ENCODE measurements around the gene NBAS. TPM values are rescaled to one million over a fixed set of nuclear protein-coding genes. Genes with fewer than 3 reads are reported as not detected.

Gene NBAS
- polyA plus RNA-seq, 1 of the 3 experiments (the other 2 are of a cell fraction) = 12.0 TPM

DNA sequence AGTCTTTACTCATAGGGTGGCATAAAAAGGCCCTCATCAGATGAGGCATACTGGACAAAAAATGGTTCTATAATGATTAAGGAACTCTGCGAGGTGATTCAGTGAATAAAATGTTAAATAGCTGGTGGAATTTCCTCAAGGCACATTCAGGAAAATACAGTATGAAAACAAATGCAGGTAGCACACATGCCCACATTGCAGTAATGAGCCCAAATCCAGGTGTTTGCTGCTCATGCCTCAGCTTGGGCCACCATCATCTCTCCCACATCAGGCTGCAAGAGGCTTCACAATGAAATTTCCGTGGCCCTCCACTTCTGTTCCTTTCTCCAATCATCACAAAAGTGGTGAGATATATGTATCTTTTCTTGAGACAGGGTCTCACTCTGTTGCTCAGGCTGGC is 298.3 kb downstream of the NBAS start:
- no peak overlapping the region for H3K4me3 ChIP-seq (ENCODE audit: low read depth in 2 of 2, low read length in 1 of 2)
- DNase-seq = no peak
- peaks cover 0 to 2% of the 10 kb centered on the region in 2 experiments; a peak in 2 of 4 replicates for H3K4me1 ChIP-seq (ENCODE audit: control insufficient read depth in 1 of 2, insufficient read depth in 2 of 2, low read depth in 1 of 2, low read length in 1 of 2)
- H2AFZ ChIP-seq (ENCODE audit: low read depth) = no peak overlapping the region
- ChIA-PET CTCF (interaction anchor here (0.6 kb wide), 1 partner anchor 1013 kb away, joined by 3 read pairs; no protein-coding TSS in a partner anchor), POLR2A (no interaction called here)
- H3K36me3 ChIP-seq (replicated peaks in 1 of 2; ENCODE audit: control insufficient read depth in 1 of 2, insufficient read depth in 2 of 2, low read length in 1 of 2) = peaks cover 4% of the 10 kb centered on the region in 2 experiments
- no peak overlapping the region for H3K27ac ChIP-seq (ENCODE audit: low read depth in 2 of 2, low read length in 1 of 2)
- no peak overlapping the region for H3K9ac ChIP-seq
- no peaks in the 10 kb centered on the region for H3F3A ChIP-seq (replicated peaks; ENCODE audit: insufficient read depth)
- H3K79me2 ChIP-seq (ENCODE audit: insufficient read depth) = no peaks in the 10 kb centered on the region
- no peaks in the 10 kb centered on the region for H3K9me2 ChIP-seq
- no peak overlapping the region for H3K4me2 ChIP-seq
- WGBS (ENCODE audit: low lambda C conversion rate) = 96% methylated on average over 2 of the region's 2 CpGs
- H3K27me3 ChIP-seq (ENCODE audit: insufficient read depth) = no peaks in the 10 kb centered on the region
- H3K9me3 ChIP-seq = no peaks in the 10 kb centered on the region
- TF ChIP-seq TEAD4 (IDR thresholded peaks at IDR 0.05; ENCODE audit: borderline replicate concordance, insufficient read depth) (no peak), ZBTB33 (IDR thresholded peaks at IDR 0.05; ENCODE audit: borderline replicate concordance, low read depth) (no peak), RXRA (IDR thresholded peaks at IDR 0.05; ENCODE audit: borderline replicate concordance, low read depth) (no peak), TAF1 (IDR thresholded peaks at IDR 0.05; ENCODE audit: borderline replicate concordance, low read depth, low read length) (no peak), RFX5 (IDR thresholded peaks at IDR 0.05; ENCODE audit: low read length) (no peak)
- no peaks in the 10 kb centered on the region for H4K20me1 ChIP-seq (ENCODE audit: insufficient read depth)

- Histone ChIP-seq H3F3A (replicated peaks; ENCODE audit: insufficient read depth) (no peaks in the 10 kb centered on the region), H3K4me2 (no peak overlapping the region), H3K27ac (ENCODE audit: low read depth in 2 of 2, low read length in 1 of 2) (no peak overlapping the region; a peak in 1 of 4 replicates), H3K36me3 (replicated peaks in 1 of 2; ENCODE audit: control insufficient read depth in 1 of 2, insufficient read depth in 2 of 2, low read length in 1 of 2) (peaks cover 2 to 4% of the 10 kb centered on the region in 2 experiments), H3K79me2 (ENCODE audit: insufficient read depth) (no peaks in the 10 kb centered on the region), H3K4me3 (ENCODE audit: low read depth in 2 of 2, low read length in 1 of 2) (no peak overlapping the region), H3K9me3 (no peaks in the 10 kb centered on the region), H2AFZ (ENCODE audit: low read depth) (no peak overlapping the region), H4K20me1 (ENCODE audit: insufficient read depth) (no peaks in the 10 kb centered on the region), H3K9me2 (no peaks in the 10 kb centered on the region), H3K9ac (no peak overlapping the region), H3K27me3 (ENCODE audit: insufficient read depth) (no peaks in the 10 kb centered on the region), H3K4me1 (ENCODE audit: control insufficient read depth in 1 of 2, insufficient read depth in 2 of 2, low read depth in 1 of 2, low read length in 1 of 2) (peaks cover 0 to 2% of the 10 kb centered on the region in 2 experiments; a peak in 1 of 4 replicates)
- ChIA-PET POLR2A (no interaction called here), CTCF (interaction anchor here (1.5 kb wide), 1 partner anchor 26 kb away, joined by 4 read pairs; no protein-coding TSS in a partner anchor)
- TF ChIP-seq MEF2A (IDR thresholded peaks at IDR 0.05; ENCODE audit: borderline replicate concordance, low read depth) (no peak), SIN3A (IDR thresholded peaks at IDR 0.05; ENCODE audit: borderline replicate concordance, low read depth, low read length) (no peak), IRF3 (IDR thresholded peaks at IDR 0.05; ENCODE audit: low read depth, low read length) (no peak), FOSL2 (IDR thresholded peaks at IDR 0.05; ENCODE audit: borderline replicate concordance, low read depth) (no peak), TCF12 (IDR thresholded peaks at IDR 0.05) (no peak), JUND (IDR thresholded peaks at IDR 0.05) (no peak), CHD2 (IDR thresholded peaks at IDR 0.05; ENCODE audit: low read length, partially characterized antibody) (no peak)
- DNase-seq = no peak
- 89% methylated on average over 2 of the region's 2 CpGs for WGBS (ENCODE audit: low lambda C conversion rate)
Measured at GRCh38 chr2:15260835-15261234, 300.3 kb downstream of the NBAS start.

All from SK-N-SH (cell line).